ENCODE data around the gene AKAP5.

DNA sequence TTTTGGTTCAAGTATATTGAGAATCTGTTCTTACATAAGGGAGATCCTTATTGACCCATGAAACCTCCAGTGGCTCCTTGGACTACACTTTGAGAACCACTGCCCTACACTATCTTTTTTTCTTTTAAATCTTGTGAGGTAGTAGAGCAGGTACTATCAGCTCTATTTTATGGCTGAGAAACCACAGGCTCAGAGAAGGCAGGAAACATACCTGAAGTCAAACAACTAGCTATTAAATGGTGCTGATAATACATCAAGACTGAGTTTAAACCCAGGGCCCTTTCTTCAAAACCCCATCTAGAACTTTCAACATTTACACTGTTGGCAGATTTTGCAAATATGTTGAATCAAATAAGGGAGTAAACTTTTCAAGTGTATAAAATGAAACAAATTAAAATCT lies 31.5 kb downstream of the AKAP5 start:
- TF ChIP-seq EZH2 (IDR thresholded peaks at IDR 0.05; ENCODE audit: borderline replicate concordance, low read length): no peak
- TF ChIP-seq, protein P1, sequence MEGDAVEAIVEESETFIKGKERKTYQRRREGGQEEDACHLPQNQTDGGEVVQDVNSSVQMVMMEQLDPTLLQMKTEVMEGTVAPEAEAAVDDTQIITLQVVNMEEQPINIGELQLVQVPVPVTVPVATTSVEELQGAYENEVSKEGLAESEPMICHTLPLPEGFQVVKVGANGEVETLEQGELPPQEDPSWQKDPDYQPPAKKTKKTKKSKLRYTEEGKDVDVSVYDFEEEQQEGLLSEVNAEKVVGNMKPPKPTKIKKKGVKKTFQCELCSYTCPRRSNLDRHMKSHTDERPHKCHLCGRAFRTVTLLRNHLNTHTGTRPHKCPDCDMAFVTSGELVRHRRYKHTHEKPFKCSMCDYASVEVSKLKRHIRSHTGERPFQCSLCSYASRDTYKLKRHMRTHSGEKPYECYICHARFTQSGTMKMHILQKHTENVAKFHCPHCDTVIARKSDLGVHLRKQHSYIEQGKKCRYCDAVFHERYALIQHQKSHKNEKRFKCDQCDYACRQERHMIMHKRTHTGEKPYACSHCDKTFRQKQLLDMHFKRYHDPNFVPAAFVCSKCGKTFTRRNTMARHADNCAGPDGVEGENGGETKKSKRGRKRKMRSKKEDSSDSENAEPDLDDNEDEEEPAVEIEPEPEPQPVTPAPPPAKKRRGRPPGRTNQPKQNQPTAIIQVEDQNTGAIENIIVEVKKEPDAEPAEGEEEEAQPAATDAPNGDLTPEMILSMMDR (conservative IDR thresholded peaks at IDR 0.05 in 1 of 2, IDR thresholded peaks at IDR 0.05 in 1 of 2; ENCODE audit: extremely low read depth in 1 of 2, insufficient read depth in 1 of 2, low read depth in 1 of 2, low read length in 2 of 2): no peak
